HG03103 (cell line): ENCODE data around the gene AP3S2.
"Not testable (repeated sequence)": the region's sequence is repeated elsewhere in the genome, so short reads cannot be mapped to it uniquely, and the experiment has no call there.

Experiments
- ATAC-seq: cut with Tn5 transposase; IDR thresholded peaks from one replicate; pipeline ENCODE4 v1.9.1; 2021; ENCODE audit warnings: low read depth; ENCODE audit not compliant: unreplicated experiment

The AP3S2 gene

DNA sequence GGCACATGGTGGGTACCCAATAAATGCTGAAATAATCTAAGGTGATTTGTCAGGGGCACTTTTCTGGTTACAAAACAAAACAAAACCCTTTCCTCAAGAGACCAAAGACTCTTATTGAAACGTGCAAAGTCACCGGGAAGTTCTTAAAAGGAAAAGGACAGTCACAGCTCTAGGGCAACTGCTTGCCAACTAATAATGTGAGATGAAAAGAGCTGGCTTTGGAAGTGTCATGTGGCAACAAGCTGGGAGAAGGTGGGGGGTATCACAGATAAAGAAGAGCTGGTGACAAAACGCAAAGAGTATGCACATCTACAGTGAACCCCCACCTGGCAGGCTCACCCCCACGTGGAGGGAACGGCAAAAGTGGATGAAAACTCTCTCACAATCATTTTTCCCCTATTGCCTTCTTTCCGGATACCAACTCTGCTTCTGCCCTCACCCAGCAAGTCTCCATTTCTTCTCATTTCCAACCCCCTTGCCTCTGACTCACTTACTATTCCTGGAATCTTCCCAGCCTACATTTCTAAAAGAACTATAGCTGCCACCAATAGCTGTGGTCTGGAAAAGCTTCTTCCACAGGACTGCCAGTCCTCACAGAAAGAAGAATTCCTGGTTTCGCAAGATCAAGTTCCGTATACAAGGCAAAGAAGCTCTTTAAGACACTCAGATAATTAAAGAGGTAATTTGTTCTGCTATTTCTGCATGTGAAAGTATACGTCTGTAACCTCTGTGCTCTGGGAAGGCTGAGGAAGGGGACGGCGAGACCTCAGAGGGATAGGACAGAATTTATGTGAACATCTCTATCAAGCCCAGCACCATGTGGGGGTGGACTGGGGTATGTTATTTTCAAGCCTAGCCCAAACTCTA is 57.3 kb downstream of the AP3S2 start:
- ATAC-seq = no peak

DNA sequence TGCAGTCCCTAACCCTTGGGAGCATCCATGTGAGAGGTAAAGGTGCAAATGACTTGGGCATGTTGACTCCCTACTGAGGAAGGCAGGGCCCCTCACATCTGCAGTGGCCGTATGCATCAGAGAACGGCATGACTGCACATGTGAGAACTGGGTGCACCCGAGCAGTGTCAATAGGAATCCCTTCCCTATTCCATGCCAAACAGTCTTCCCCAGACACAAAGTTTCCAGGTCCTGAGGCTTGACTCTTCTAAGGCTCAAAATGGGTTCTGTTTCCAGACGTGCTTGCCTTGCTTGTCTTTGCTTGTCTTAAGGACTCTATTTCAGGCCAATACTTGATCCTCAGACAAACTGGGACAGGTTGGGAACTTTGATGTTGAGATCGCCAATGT is 58.6 kb downstream of the AP3S2 start:
- ATAC-seq = no peak

DNA sequence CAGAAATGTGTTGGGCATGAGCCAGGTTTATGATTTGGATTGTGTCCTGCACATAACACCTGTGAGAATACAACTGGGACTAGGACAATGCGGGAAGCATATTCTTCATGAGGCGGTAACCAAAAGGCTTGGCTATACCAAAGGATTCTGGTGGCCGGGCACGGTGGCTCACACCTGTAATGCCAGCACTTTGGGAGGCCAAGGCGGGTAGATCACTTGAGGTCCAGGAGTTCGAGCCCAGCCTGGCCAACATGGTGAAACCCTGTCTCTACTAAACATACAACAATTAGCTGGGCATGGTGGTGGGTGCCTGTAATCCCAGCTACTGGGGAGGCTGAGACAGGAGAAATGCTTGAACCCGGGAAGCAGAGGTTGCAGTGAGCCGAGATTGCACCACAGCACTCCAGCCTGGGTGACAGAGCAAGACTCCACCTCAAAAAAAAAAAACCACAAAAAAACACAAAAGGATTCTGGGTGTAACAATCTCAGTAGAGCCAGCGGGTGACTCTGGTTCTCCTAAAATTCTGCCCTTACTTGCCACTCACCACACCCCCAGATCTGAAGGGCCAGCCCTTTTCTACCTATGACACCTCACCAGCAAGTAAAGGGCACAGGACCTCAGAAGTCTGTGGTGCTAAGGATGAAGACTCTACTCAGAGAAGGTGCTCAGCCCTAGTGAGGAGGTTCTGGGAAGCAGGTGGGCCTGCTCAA is 59.2 kb downstream of the AP3S2 start:
- ATAC-seq = not testable (repeated sequence)

DNA sequence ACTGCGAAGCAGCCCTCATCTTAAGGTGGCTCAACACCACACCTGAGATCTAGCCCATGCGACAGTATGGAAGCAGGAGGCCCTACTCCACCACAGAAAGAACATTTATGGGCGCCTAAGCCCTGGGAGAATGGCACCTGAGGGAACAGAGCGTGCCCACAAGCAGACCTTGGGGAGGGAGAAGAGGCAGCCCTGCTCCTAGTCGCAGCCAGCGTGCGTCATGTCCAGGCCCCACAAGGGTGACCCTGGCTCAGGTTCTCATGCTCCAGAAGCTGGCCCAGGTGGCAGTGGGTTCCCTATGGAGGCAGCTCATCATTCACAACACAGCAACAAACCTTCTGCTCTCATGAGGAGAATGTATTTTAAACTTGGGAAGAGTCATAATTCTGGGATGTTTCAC is 59.8 kb downstream of the AP3S2 start:
- no peak for ATAC-seq

DNA sequence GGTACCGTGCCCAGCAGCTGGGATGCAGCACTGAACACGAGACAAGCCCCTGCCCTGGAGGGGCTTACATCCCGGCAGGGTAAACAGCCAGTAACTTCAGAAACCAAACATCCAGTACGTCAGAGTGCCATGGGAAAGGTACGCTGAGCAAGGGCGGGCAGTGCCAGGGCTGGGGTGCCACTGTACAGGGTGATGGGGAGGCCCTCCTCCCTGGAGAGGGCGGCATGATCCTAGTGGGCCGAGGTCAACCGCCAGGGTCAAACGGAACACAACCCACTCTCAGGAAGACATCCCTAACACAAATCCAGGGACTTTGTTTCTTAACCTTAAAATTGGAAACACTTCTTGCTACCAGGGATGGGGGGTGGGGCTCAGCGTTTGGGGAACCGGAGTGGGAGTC is 63.2 kb downstream of the AP3S2 start:
- ATAC-seq = no peak

DNA sequence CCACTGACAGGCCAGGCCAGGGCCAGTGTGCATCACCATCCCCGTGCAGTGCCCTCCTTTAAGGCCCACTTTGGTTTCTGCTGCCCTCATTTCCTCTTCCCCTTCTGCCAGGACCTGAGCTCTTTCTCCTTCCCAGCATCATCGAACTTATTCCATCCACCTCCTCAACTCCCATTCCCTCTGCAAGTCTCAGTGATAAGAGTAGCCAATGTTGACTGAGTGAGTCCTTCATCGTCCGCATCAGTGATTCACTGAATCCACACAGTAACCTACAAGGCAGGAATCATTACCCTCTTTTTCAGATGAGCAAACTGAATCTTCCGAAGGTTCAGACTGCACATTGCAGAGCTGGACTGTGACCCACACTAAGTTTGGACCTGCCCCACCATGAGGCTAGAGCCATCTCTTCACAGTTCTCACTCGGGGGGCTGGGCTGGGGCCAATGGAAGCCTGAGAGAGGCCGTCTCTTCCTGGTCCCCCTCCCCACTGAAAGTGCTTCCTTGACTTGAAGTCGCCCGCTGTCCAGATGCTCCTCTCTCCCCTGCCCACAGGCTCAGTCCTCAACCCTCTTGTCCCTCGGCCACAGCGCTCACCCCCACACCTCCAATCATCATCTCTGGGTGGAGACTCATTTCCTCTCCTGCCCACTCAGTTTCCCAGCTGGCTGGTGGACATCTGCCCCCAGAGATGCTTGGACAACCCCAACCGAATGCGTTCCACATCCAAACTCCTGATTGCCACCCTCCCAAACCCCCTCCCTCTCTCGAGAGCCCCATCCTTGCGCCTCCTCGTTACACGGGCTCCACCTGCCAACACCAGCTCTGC is 64.0 kb downstream of the AP3S2 start:
- no peak for ATAC-seq

DNA sequence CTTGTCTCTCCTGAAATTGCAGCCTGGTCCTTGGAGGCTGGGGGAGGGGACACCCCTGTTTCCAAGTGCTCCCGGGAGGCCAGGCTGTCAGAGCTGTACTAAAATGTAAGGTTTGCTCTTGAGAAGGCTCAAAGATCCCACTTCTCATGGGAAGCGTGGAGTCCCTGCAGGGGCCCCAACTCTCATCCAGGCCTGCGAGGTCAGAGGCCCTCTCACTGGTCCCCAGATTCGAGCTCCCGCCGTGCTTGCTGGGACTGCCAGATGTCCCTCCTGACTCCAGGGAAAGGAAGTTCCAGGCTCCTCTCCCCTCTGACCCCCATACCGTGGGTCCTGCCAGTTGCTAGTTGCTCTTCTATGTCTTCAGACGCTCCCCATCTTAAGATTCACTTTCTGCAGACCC is 64.6 kb downstream of the AP3S2 start:
- ATAC-seq = no peak

DNA sequence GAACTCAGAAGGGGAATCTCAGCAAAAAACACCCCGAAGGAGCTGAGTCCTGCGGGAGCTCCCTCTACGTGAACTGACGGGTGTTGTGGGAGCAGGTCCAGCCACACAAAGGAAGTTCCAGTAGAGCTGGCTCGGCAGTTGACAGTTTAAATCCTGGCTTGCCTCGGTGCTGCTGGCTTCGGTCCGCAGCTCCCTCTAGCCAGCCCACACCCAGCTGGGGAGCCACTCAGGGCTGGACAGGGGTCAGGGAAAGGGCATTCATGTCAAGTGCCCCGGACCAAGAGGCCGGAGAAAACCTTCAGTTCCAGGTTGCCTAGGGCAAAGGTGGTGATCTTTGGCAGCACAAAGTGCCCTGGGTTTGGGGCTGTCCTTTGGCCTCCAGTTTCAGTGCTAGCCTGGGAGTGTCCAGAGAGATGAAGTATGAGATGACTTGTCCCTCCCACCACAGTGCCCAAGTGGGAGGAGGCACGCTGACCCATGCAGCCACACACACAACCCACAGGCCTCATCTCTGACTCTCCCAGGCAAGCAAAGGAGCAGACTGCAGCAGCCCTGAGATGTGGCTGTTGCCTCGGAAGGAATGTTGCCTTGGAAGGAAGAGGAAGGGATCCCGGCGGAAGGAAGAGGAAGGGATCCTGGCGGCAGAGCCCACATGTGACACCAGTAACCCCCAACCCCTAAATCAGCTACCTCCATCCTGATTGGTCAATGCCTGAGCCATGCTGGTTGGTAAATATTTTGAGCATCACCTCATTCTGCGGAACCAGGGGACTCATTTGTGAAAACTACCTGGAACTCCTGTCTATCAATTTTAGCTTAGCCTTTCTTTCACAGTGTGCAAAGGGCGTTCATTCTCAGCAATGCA is 65.3 kb downstream of the AP3S2 start:
- ATAC-seq = no peak

DNA sequence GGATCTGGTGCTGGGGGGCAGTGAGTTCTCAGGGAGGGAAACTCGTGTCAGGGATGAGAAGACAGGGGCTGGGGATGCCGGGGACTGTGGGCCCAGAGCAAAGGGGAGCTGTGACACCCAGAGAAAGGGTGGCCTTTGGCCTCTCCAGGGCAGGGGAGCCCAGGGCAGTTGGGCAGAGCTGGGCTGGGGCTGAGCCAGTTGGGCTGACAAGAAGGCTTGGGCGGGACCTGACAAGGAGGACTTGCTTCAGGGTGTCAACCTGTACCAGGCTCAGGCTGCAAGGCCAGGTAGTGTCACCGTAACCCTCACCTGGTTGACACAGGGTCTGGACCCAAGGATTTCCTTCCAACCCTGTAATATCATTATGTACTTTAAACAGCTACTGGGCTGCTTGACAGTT is 66.0 kb downstream of the AP3S2 start:
- ATAC-seq = no peak

DNA sequence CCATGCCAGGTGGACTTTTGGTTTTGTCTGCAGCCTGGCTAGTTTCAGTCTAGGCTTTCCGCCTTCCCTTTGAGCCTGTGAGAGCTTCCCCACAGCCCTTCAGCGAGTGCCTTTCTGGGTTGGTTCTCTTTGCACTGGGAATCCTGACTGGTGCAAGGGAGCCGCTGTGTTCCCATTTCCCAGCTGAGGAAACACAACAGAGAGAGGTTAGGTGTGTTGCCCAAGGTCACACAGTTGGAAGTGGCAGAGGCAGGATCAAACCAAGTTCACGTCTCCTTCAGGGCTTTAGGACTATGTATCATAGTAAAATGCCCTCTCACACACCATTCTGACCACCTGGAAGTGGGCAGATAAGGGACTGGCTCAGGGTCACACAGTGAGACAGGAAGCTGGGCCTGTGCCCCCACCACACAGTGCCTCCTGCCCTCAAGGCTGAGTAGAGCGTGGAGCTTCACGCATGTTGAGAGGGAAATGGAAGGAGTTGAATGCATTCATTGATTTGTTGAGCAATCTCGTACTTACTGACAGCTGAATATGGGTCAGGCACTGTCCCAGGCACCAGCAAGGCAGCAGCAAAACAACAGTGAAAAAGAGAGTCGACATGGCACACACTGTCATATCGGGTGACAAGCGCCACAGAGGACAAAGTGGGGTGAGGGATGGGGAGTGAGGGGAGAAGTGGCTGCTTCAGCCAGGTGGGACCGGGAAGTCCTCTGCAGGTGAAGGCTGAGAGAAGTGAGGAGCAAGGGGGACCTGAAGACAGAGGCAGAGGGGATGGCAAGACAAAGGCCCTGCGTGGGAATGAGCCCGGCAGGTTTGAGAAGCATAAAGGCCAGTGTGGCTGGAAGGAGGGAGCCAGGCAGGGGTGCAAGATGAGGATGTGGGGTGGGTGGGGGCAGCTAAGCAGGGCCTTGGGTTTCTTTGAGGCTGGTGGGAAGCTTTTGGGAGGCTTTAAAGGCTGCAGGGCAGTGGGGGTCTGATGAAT is 66.8 kb downstream of the AP3S2 start:
- ATAC-seq = no peak

DNA sequence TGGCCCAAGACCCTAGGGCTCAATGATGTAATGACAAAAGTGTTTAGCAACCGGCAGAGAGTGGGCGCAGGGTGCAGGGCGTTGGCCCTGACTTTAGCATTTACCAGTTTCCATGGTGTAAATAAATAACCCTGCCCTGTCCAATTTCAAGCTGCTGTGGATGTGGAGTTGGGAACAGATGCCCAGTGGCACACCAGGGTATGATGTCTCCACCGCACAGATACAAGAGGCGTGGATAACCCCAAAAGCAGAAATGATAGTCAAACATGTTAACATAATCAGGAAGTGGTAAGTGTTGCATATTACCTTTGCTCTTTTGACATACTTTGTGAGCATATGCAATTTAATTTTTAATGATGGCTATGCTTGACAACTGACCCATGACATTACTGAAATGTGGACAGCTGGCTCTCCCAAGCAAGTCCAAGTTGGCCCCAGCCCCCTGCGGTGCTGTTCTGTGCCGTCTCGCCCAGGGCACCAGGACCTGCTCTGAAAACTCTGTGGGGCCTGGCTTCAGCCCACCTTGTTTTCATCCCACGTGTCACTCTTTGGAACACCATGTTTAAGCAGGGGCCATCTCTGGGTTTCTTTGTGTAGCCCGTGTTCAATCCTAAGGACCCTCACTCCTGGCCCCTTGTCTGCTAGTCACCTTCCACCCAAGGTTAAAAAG is 68.4 kb downstream of the AP3S2 start:
- no peak for ATAC-seq

DNA sequence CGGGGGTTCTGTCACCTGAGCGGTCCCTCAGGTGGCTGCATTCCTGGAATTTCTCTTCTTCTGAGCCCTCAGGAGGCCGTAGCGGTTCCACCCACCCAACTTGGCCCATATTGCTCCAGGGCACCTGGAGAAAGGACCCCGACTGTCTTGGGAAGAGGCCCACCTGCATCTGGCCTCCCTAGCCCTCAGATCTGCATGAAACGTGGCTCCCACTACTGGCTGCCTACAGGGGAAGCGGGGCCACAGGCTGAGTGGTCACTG is 69.3 kb downstream of the AP3S2 start:
- no peak for ATAC-seq

DNA sequence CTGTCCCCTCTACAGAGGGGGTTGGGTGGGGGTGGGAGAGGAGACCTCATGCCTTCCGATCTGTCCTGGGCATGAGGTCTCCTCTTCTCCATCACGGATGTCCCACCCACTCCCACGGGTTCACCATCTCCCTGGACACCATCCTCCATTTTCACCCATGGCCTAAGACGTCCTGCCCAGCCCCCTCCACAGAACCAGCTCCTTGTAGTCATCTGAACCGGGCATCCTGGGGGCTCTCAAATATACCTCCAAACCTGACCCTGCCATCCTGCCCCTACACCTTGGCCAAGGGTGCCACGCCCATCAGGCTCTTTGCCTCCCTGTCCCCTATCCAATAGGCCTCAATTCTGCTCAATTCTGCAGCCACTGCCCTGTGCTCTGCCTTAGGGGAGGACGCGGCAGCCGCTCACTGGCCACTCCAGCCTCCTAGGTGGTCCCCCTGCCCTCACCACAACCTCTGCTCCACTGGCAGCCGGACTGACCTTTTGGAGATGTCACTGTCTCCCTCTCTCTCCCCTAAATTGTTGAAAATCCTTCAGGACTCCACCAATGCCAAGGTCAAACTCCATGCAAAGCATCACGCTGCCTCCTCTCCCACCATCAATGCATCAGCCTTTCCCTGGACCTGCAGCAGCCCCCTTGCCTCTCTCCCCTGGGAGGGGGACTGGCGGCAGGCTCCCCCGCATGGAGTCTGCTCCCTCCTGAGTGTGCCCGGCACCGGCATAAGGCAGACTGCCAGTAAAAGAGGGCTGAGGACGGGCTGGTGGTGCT is 69.8 kb downstream of the AP3S2 start:
- ATAC-seq = no peak

DNA sequence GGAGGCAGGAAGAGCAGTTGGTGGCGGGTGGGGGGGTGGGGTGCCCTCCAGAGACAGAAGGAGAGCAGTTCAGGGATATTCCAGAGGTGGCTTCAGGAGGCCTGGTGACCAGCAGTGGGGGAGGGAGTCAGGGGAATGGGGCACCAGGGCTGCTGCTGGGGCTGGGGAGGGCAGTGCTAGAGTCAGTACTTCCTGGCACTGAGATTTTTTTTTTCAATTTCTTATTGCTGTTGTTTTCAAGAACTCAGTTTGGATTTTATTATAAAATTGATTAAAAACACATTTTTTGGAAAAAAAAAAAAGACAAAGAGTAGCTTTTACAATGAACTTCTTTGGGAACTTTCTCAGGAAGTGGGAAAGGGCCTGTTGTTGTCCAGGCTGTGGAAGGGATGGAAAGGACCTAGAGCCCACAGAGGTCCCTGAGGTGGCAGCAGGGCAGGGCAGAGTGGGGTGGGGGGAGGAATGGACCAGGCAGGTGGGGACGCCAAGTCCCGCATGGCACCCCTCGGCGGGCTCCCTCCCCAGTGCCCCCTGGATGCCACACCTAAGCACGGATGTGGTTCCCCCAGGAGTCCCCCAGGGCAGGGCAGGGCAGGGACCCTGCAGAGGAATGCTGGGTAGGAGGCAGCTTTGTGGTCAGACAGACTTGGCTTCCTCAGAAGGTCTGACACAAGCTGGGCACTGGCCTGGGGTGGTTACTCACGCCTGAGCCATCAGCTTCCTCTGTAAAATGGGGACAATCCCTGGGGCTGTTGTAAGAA is 70.7 kb downstream of the AP3S2 start:
- no peak for ATAC-seq

DNA sequence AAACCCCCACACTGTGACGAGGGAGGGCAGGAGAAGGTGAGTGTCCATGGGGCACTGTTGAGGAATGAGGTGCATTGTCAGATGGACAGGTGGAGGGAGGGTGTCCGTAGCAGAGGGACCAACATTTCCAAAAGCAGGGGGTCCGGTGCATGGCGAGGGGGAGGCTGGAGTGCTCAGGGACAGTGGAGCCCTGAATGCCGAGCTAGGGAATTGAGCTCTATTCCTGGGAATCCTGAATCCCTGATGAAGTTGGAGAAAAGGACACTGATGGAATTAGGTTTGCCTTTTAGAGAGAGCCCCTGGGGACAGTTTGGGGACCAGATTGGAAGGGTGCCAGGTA is 71.2 kb downstream of the AP3S2 start:
- no peak for ATAC-seq

DNA sequence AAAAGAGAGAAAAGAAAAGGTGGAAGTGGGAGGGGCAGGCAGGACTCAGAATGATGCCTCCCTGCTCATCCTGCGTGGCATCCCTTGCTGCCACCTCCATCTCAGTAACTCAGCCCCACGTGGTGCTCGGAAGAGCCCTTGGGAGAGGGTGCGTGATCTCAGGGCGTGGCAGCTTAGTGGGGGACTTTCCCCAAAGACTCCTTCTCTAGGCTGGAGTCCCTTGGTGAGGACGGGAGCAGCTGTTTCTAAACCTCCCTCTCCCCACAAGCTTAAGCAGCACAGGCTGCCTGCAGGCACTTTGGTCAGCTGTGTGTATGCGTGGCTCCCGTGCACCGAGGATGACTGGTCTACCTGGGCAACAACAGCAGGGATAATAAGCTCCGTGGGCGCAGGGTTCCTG is 71.8 kb downstream of the AP3S2 start:
- no peak for ATAC-seq
